K562 (cell line): ENCODE data around the gene UBE2D3. TPM values are rescaled to one million over a fixed set of nuclear protein-coding genes. Genes with fewer than 3 reads are reported as not detected.

ENCODE experiments used
- ATAC-seq: fragments of 200-7000 bp; cut with Tn5 transposase; 3 replicates; pipeline ENCODE4 v1.9.1; 2020; ENCODE audit warnings: moderate library complexity
- BruUV-seq: library from RNA; stranded (reverse); fragments of 400-500 nt; replicated peaks from 2 replicates; lab custom pipeline; 2021; lab: Mats Ljungman, UMichigan
- CTCF ChIA-PET: fragments of 300-600 bp; formaldehyde crosslinking; extraction: SDS; loops from one replicate; lab custom pipeline; 2021; ENCODE audit warnings: low intra/inter-chr PET ratio; lab: Yijun Ruan, JAX
- POLR2A ChIA-PET: fragments of 300-600, 350-650 bp; sonication (Branson Sonifier 250); formaldehyde crosslinking; extraction: SDS; loops from one replicate; lab custom pipeline; 2021; ENCODE audit warnings: antibody characterized with exemption, inconsistent platforms; lab: Yijun Ruan, JAX
- DNase-seq, 4 experiments: peaks; one replicate each; pipeline versions ENCODE4 v3.0.0 to v3.0.0-alpha.2; 2011 to 2018; ENCODE audit warnings: low spot score in 3 of 4, mixed read lengths in 3 of 4; ENCODE audit errors: extremely low read depth in 1 of 4
- FAIRE-seq: peaks from 2 replicates; lab custom pipeline; 2011; peaks lifted over from hg19 to GRCh38; lab: Jason Lieb, UNC
- H2AFZ ChIP-seq: 2 replicates; pipeline ENCODE4 v1.6.0; 2011; ENCODE audit warnings: low read depth, low read length, control low read depth, inconsistent platforms
- H3K27ac ChIP-seq: fragments of 200-600 bp; 3 replicates; pipeline ENCODE4 v1.8.0; 2011; ENCODE audit warnings: low read depth, mild to moderate bottlenecking, control low read depth, inconsistent platforms, low read length, moderate library complexity, mixed read lengths; ENCODE audit errors: extremely low read depth
- H3K27me3 ChIP-seq, 2 experiments: fragments of 300-600 bp in 1 of 2; 2 replicates in 1 of 2; 3 replicates in 1 of 2; pipeline versions ENCODE4 v1.6.0 to v1.8.0; 2011; ENCODE audit warnings: inconsistent platforms in 2 of 2, low read length in 2 of 2, mild to moderate bottlenecking in 1 of 2, mixed read lengths in 1 of 2, moderate library complexity in 1 of 2; ENCODE audit not compliant: control insufficient read depth in 2 of 2, insufficient read depth in 2 of 2
- H3K36me3 ChIP-seq: fragments of 300-600 bp; 3 replicates; pipeline ENCODE4 v1.8.0; 2011; ENCODE audit warnings: mild to moderate bottlenecking, low read length, inconsistent platforms; ENCODE audit not compliant: control insufficient read depth, insufficient read depth
- H3K4me1 ChIP-seq, 2 experiments: fragments of 200-600 bp in 1 of 2; replicated peaks in 1 of 2; 2 replicates in 1 of 2; 3 replicates in 1 of 2; pipeline versions ENCODE4 v1.5.1 to v1.8.0; 2011; ENCODE audit warnings: inconsistent platforms in 2 of 2, low read length in 2 of 2, mild to moderate bottlenecking in 1 of 2, mixed read lengths in 1 of 2, moderate library complexity in 1 of 2; ENCODE audit not compliant: control insufficient read depth in 2 of 2, insufficient read depth in 2 of 2
- H3K4me2 ChIP-seq: 2 replicates; pipeline ENCODE4 v1.6.1; 2011; ENCODE audit warnings: low read length, control low read depth, inconsistent platforms, mixed read lengths; ENCODE audit not compliant: insufficient read depth
- H3K4me3 ChIP-seq: fragments of 200-600 bp; sonication (generic), shearing (Covaris generic); 2 replicates; pipeline ENCODE4 v1.5.1; 2016; ENCODE audit warnings: control low read depth, inconsistent platforms
- H3K79me2 ChIP-seq: fragments of 200-600 bp; 3 replicates; pipeline ENCODE4 v1.8.0; 2011; ENCODE audit warnings: low read length, inconsistent platforms; ENCODE audit not compliant: control insufficient read depth, insufficient read depth
- H3K9ac ChIP-seq, 2 experiments: 2 replicates each; pipeline versions ENCODE4 v1.6.0 to v1.6.1; 2011; ENCODE audit warnings: low read depth in 2 of 2, low read length in 2 of 2, control low read depth in 1 of 2, inconsistent platforms in 1 of 2, mild to moderate bottlenecking in 1 of 2, mixed read lengths in 1 of 2; ENCODE audit not compliant: insufficient read depth in 1 of 2
- H3K9me1 ChIP-seq: one replicate; pipeline ENCODE4 v1.6.0; 2011; ENCODE audit warnings: inconsistent platforms, mild to moderate bottlenecking, low read length, moderate library complexity; ENCODE audit not compliant: control insufficient read depth, insufficient read depth
- H3K9me3 ChIP-seq: replicated peaks from 2 replicates; pipeline ENCODE4 v1.5.1; 2011; ENCODE audit warnings: low read depth, low read length, inconsistent platforms; ENCODE audit not compliant: control insufficient read depth, insufficient read depth
- H4K20me1 ChIP-seq: replicated peaks from 2 replicates; pipeline ENCODE4 v1.6.1; 2011; ENCODE audit warnings: low read length, inconsistent platforms, mixed read lengths; ENCODE audit not compliant: control insufficient read depth, insufficient read depth
- BCLAF1 ChIP-seq, 2 experiments: fragments of 450-650 bp in 1 of 2; IDR thresholded peaks; 2 replicates each; pipeline ENCODE4 v1.6.1; 2011 to 2017; ENCODE audit warnings: low read depth in 2 of 2, antibody characterized with exemption in 1 of 2, borderline replicate concordance in 1 of 2, low read length in 1 of 2, mild to moderate bottlenecking in 1 of 2, mixed read lengths in 1 of 2; ENCODE audit not compliant: control insufficient read depth in 1 of 2
- CREBBP ChIP-seq: IDR thresholded peaks from one replicate; pipeline ENCODE4 v1.6.1; 2012; ENCODE audit warnings: low read depth, mild to moderate bottlenecking, control low read depth, inconsistent platforms, low read length
- DACH1 ChIP-seq: fragments of 450-650 bp; IDR thresholded peaks from 2 replicates; pipeline ENCODE4 v1.6.1; 2018; ENCODE audit not compliant: partially characterized antibody
- GATAD2A ChIP-seq: fragments of 450-650 bp; IDR thresholded peaks from 2 replicates; pipeline ENCODE4 v1.6.1; 2017
- PCBP1 ChIP-seq: fragments of 200-400 bp; formaldehyde crosslinking; IDR thresholded peaks from 2 replicates; pipeline ENCODE4 v1.6.1; 2018; ENCODE audit warnings: mild to moderate bottlenecking, low read depth, low read length; ENCODE audit not compliant: poor library complexity, severe bottlenecking
- POLR2B ChIP-seq: fragments of 450-650 bp; IDR thresholded peaks from 2 replicates; pipeline ENCODE4 v1.6.1; 2018; ENCODE audit warnings: low read depth; ENCODE audit not compliant: partially characterized antibody
- PPARD ChIP-seq: fragments of 250-450 bp; sonication (Bioruptor Pico); IDR thresholded peaks from 2 replicates; pipeline ENCODE4 v1.8.0; 2022; ENCODE audit warnings: inconsistent platforms, mild to moderate bottlenecking, moderate library complexity
- PYGO2 ChIP-seq: fragments of 450-650 bp; IDR thresholded peaks from 2 replicates; pipeline ENCODE4 v1.6.1; 2016; ENCODE audit warnings: mild to moderate bottlenecking, missing genetic modification characterization, moderate library complexity, missing compliant biosample characterization
- RBM17 ChIP-seq: fragments of 200-400 bp; formaldehyde crosslinking; IDR thresholded peaks from 2 replicates; pipeline ENCODE4 v1.6.1; 2017; ENCODE audit warnings: low read depth, mild to moderate bottlenecking, low read length, borderline replicate concordance
- SRSF7 ChIP-seq: fragments of 200-400 bp; formaldehyde crosslinking; optimal IDR thresholded peaks from 2 replicates; pipeline ENCODE3; 2017; ENCODE audit warnings: mild to moderate bottlenecking, low read depth, low read length
- ZBTB2 ChIP-seq: fragments of 450-650 bp; IDR thresholded peaks from 2 replicates; pipeline ENCODE4 v1.6.1; 2016; ENCODE audit warnings: antibody characterized with exemption
- ZBTB33 ChIP-seq: sonication (generic); formaldehyde crosslinking; IDR thresholded peaks from 2 replicates; pipeline ENCODE4 v1.8.1; 2023; ENCODE audit warnings: mild to moderate bottlenecking, missing genetic modification reagents
- ZFP36 ChIP-seq: fragments of 150-350 bp; IDR thresholded peaks from 2 replicates; pipeline ENCODE4 v1.6.1; 2018; ENCODE audit warnings: low read length, low read depth; ENCODE audit not compliant: partially characterized antibody
- ZNF217 ChIP-seq: sonication (generic); formaldehyde crosslinking; IDR thresholded peaks from 2 replicates; pipeline ENCODE4 v1.8.0; 2022; ENCODE audit warnings: mild to moderate bottlenecking, missing genetic modification reagents
- ZNF224 ChIP-seq: sonication (generic); formaldehyde crosslinking; IDR thresholded peaks from 2 replicates; pipeline ENCODE4 v1.8.0; 2022; ENCODE audit warnings: mild to moderate bottlenecking, missing genetic modification reagents
- WGBS: fragments of 100-300 bp; shearing (Covaris generic); methylation state at CpG from one replicate; pipeline ENCODE4 v1.1.6; 2016; ENCODE audit warnings: low coverage, mixed read lengths; ENCODE audit not compliant: insufficient coverage; ENCODE audit errors: missing lambda C conversion rate; 5-methylcytosine and 5-hydroxymethylcytosine counted together
- in situ Hi-C: fragments of 300-500 bp; cut with MboI; formaldehyde crosslinking; loops from 4 replicates; pipeline ENCODE4 v1.15.0; 2018; ENCODE audit warnings: inconsistent platforms, mixed read lengths
- intact Hi-C: fragments of 100-400 bp; cut with micrococcal nuclease; formaldehyde crosslinking; loops from 2 replicates; pipeline ENCODE4 v1.14.2; 2022
- polyA plus RNA-seq, 8 experiments: library from polyadenylated mRNA; depleted of rRNA in 4 of 8; stranded (reverse) in 5 of 8; unstranded in 3 of 8; fragments of >200 nt; fragmentation: Nextera tagmentation in 2 of 8; fragmentation: Illumina TruSeq in 1 of 8; extraction: Ambion mirVana in 2 of 8; extraction: Trizol in 1 of 8; gene quantifications; 2 replicates each; pipeline versions ENCODE4 v1.2.1 to v1.2.3, GENCODE V29; 2011 to 2014; ENCODE audit warnings: inconsistent platforms in 1 of 8, missing spikeins in 1 of 8
- total RNA-seq, 7 experiments: library from RNA; depleted of rRNA in 6 of 7; stranded (reverse); fragments of >200 nt in 6 of 7; fragmentation: Illumina TruSeq in 2 of 7; extraction: Trizol in 2 of 7; gene quantifications; 2 replicates each; pipeline versions ENCODE4 v1.2.1 to v1.2.3, GENCODE V29; 2011 to 2021; ENCODE audit warnings: low replicate concordance in 1 of 7

UBE2D3 gene
- total and polyA plus RNA-seq, 9 of the 15 experiments (the other 6 are each of a cell fraction or from before 2014, with no cell fraction given) = 191 to 618 (median 292) TPM

GRCh38 chr4:102868781-102869568 lies 41.6 kb upstream of the UBE2D3 start, which contains the start of gene CISD2:
Gene CISD2, plus strand, starts transcription at chr4:102868992. Its CDS starts 93 bp downstream, at chr4:102869085.
- peak; percentile 75 for FAIRE-seq
- peaks cover under 1% of the 10 kb centered on the region for H3K9me3 ChIP-seq
- H3K9me1 ChIP-seq = no peaks in the 10 kb centered on the region
- H3K79me2 ChIP-seq = peaks cover 95% of the 10 kb centered on the region
- intact Hi-C loops (loop anchor here (1.0 to 5.0 kb wide), 4 partner anchors 41 to 223 kb away; partner anchors contain the start of gene MANBA), in situ Hi-C loops (no loop called here)
- peak within 1 kb of the TSS; percentile 98 for H3K27ac ChIP-seq
- CTCF ChIA-PET = no interaction called here
- DNase-seq = peak; percentile 85 to 95 (median 88)
- peak; percentile 83 for ATAC-seq
- H3K36me3 ChIP-seq = peaks cover 18% of the 10 kb centered on the region; the same call in 2 of the 3 replicates
- no TSS peak for BruUV-seq
- H3K4me2 ChIP-seq = peak within 1 kb of the TSS; percentile 95
- H2AFZ ChIP-seq = peak within 1 kb of the TSS; percentile 98
- H3K27me3 ChIP-seq = no peaks in the 10 kb centered on the region
- under 1% methylated on average over 55 of the region's 71 CpGs for WGBS
- H3K4me3 ChIP-seq = peak within 1 kb of the TSS; percentile 59
- peak within 1 kb of the TSS; percentile 93 to 97 for H3K9ac ChIP-seq
- POLR2A ChIA-PET = interaction anchor here (0.6 to 3.3 kb wide), 11 partner anchors 16 to 307 kb away, joined by 3 to 48 read pairs (median 4); partner anchors contain the start of gene UBE2D3
- peaks cover 8 to 10% of the 10 kb centered on the region in 2 experiments for H3K4me1 ChIP-seq
- no peaks in the 10 kb centered on the region for H4K20me1 ChIP-seq
- TF ChIP-seq SRSF7 = no peak
- TF ChIP-seq BCLAF1 (IDR thresholded peaks at IDR 0.05; ENCODE audit: borderline replicate concordance in 1 of 2, control insufficient read depth in 1 of 2, low read depth in 2 of 2, low read length in 1 of 2) = no peak
- TF ChIP-seq CREBBP = no peak
- TF ChIP-seq GATAD2A = no peak
- TF ChIP-seq ZNF224 (CRISPR knock-in tag) = no peak
- TF ChIP-seq RBM17 = no peak
- 0 out of 2 replicates have a peak, but pooled peaks have one; percentile 48 for TF ChIP-seq ZBTB33 (CRISPR knock-in tag)
- TF ChIP-seq PYGO2 (tag) = no peak
- no peak for TF ChIP-seq PPARD (CRISPR knock-in tag)
- TF ChIP-seq ZNF217 = no peak
- no peak for TF ChIP-seq DACH1
- TF ChIP-seq ZFP36 = peak; percentile 26
- peak; percentile 75 for TF ChIP-seq ZBTB2
- TF ChIP-seq POLR2B = peak; percentile 83
- TF ChIP-seq PCBP1 = no peak
